Myocyte (in vitro differentiated cells): ENCODE measurements around the gene IFT74. TPM values are rescaled to one million over a fixed set of nuclear protein-coding genes. Genes with fewer than 3 reads are reported as not detected.
A peak's percentile ranks its signal among the peaks of the same experiment; 100 is the strongest.
"Not testable (repeated sequence)": the region's sequence is repeated elsewhere in the genome, so short reads cannot be mapped to it uniquely, and the experiment has no call there.

Source experiments
- DNase-seq: peaks from one replicate; pipeline ENCODE4 v3.0.0-alpha.2; 2012; ENCODE audit warnings: low read depth
- total RNA-seq: library from RNA; depleted of rRNA; stranded (reverse); fragments of >200 nt; gene quantifications from 2 replicates; pipeline ENCODE4 v1.2.3, GENCODE V29; 2014

The IFT74 gene
- total RNA-seq, 1 donor from 2014 or later: 20.0 TPM

- no peak for DNase-seq
Observed at GRCh38 chr9:27073841-27074728, 117.9 kb downstream of the IFT74 start.

- DNase-seq: no peak
Observed at GRCh38 chr9:27078685-27079084, 122.5 kb downstream of the IFT74 start.

- no peak for DNase-seq
Observed at GRCh38 chr9:27085456-27085855, 129.2 kb downstream of the IFT74 start.

- DNase-seq: peak; percentile 59
Observed at GRCh38 chr9:27086818-27087680, 130.8 kb downstream of the IFT74 start.

- peak; percentile 29 for DNase-seq
Observed at GRCh38 chr9:27088981-27089380, 132.8 kb downstream of the IFT74 start.

- no peak for DNase-seq
Observed at GRCh38 chr9:27089706-27090105, 133.5 kb downstream of the IFT74 start.

- DNase-seq: no peak
Observed at GRCh38 chr9:27090231-27090630, 134.0 kb downstream of the IFT74 start.

GRCh38 chr9:27090711-27091110 lies 134.5 kb downstream of the IFT74 start:
- no peak for DNase-seq

- not testable (repeated sequence) for DNase-seq
Observed at GRCh38 chr9:27092496-27092895, 136.3 kb downstream of the IFT74 start.

GRCh38 chr9:27093384-27094067 lies 137.3 kb downstream of the IFT74 start:
- DNase-seq: not testable (repeated sequence)

GRCh38 chr9:27094640-27095298 lies 138.6 kb downstream of the IFT74 start:
- DNase-seq: peak; percentile 40

GRCh38 chr9:27107241-27107640 lies 151.0 kb downstream of the IFT74 start:
- DNase-seq: no peak

- DNase-seq: no peak
Observed at GRCh38 chr9:27108981-27109541, 152.8 kb downstream of the IFT74 start, which contains the start of gene TEK. TEK (plus strand) TSS chr9:27109225; CDS start chr9:27109591, 366 bp downstream.

- DNase-seq: no peak
Observed at GRCh38 chr9:27109621-27110020, 153.4 kb downstream of the IFT74 start.

- DNase-seq: no peak
Observed at GRCh38 chr9:27110181-27110580, 154.0 kb downstream of the IFT74 start.

- no peak for DNase-seq
Observed at GRCh38 chr9:27112235-27112634, 156.0 kb downstream of the IFT74 start.
